WI38 (cell line): ENCODE measurements around the gene TNFRSF14.
"Not testable (repeated sequence)": the region's sequence is repeated elsewhere in the genome, so short reads cannot be mapped to it uniquely, and the experiment has no call there.

Experiments used
- H3K4me3 ChIP-seq: 2 replicates; pipeline ENCODE4 v1.5.1; 2011; ENCODE audit warnings: low read depth, mild to moderate bottlenecking, control low read depth, low read length
- TF ChIP-seq, protein P1 (sequence below): IDR thresholded peaks from 2 replicates; pipeline ENCODE4 v1.5.1; 2012; ENCODE audit warnings: low read depth, mild to moderate bottlenecking, control low read depth, low read length

Gene TNFRSF14

DNA sequence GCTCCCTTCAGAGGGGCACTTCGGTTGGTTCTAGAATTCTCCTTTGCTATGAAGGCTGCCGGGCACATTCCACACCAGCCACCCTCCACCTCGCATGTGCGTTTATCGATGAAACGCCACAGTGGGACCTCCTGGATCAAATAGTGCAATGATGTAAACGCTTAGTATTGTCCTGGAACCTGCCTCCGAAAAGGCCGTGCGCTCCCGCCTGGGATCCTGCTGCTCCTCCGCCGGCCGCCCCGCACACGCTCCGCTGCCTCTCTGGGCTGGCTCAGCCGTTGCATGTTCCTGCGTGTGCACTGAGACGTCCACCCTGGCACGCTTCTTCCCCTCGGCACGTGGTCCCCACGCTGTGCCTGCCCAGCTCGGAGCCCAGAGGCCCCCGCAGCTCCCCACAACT, 4.0 kb upstream of the TNFRSF14 start:
- no peak overlapping the region for H3K4me3 ChIP-seq
- TF ChIP-seq, protein P1, sequence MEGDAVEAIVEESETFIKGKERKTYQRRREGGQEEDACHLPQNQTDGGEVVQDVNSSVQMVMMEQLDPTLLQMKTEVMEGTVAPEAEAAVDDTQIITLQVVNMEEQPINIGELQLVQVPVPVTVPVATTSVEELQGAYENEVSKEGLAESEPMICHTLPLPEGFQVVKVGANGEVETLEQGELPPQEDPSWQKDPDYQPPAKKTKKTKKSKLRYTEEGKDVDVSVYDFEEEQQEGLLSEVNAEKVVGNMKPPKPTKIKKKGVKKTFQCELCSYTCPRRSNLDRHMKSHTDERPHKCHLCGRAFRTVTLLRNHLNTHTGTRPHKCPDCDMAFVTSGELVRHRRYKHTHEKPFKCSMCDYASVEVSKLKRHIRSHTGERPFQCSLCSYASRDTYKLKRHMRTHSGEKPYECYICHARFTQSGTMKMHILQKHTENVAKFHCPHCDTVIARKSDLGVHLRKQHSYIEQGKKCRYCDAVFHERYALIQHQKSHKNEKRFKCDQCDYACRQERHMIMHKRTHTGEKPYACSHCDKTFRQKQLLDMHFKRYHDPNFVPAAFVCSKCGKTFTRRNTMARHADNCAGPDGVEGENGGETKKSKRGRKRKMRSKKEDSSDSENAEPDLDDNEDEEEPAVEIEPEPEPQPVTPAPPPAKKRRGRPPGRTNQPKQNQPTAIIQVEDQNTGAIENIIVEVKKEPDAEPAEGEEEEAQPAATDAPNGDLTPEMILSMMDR, result no peak

DNA sequence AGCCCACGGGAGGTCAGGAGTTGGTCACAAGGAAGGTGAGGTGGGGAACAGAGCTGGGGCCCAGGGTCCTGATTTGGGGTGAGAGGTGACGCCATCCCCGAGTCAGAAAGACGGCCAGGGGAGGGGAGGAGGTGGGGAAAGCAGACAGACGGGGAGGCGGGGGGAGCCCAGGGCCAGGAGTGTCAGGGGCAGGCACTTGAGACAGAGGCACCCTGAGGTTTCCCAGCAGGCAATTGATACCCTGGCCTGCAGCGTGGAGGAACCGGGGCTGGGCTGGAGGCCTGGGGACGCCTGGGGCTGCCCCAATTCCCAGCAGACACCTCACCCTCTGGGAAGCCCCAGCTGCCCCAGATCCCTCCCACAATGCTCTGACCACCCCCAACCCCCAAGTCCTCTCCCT, 3.1 kb upstream of the TNFRSF14 start:
- H3K4me3 ChIP-seq, result not testable (repeated sequence)

DNA sequence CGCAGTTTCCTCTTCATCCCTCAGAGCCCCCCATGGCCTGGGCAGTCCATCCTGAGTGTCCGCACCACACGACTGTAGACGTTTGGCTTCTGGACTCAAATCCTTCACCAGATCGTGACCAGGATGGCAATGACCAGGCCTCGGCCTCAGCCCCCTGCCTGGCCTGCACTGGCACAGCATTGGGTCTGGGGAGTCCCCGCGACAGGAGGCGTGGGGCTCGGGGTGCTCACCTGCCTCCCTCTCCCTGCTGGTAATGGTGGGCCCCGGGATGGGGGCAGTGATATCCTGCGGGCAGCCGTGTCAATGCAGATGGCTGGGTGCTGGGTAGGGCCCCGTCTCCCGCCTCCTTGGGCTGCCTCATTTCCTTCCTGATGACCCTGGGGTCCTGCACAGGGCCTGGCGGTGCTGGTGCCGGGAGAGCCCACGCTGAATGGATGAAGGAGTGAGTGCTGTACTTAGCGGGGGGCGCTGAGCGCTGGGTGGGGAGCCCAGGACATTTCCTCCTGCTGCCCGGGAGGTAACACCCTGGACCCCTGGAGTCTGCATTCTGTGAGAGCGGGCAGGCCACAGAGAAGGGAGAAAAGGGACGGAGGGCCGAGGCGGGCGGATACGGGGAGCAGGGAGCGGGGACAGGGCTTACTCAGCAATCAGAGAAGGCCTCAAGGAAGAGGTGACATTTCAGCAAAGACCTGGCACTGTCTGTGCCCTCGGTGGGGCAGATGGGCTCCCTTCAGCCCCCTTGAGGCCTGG, 2.1 kb upstream of the TNFRSF14 start:
- H3K4me3 ChIP-seq, result no peak overlapping the region
- TF ChIP-seq, protein P1, result no peak

DNA sequence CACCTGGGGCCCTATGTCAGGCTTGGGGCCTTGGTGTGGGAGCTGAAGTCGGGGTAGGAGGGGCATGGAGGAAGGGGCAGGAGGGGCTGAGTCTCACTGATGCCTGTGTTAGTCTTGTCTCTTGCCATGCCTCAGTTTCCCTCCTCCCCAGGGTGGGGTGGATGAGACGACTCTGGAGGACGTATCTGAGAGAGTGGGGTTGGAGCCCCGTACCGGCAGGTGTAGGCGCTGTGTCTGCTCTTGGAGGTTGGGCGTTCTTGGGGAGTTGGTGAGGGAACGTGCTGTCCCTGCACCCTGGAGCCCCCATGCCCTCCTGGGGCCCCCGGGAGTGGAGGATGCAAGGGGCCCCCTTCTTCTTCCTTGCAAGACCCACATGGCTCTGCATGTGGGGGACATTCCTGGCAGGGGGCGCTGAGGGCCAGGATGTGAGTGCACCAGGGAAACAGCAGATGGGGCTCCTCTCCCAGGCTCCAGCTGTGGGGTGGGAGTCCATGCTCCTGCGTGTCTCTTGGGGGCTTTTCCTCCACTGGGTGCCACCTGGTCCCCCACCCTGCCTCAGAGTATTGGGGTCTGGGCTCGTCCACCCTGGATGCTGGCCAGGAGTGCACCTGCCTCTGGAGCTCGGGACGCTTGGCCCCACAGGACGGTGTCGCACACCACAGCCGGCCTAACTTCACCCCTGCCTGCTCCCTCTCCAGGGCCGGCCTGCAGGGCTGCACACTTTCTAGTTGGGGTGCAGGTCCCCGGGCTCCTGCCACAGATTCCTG, 1.4 kb upstream of the TNFRSF14 start:
- TF ChIP-seq, protein P1, result peak; percentile 23; the same call in 1 of the 2 replicates
- H3K4me3 ChIP-seq, result no peak overlapping the region

DNA sequence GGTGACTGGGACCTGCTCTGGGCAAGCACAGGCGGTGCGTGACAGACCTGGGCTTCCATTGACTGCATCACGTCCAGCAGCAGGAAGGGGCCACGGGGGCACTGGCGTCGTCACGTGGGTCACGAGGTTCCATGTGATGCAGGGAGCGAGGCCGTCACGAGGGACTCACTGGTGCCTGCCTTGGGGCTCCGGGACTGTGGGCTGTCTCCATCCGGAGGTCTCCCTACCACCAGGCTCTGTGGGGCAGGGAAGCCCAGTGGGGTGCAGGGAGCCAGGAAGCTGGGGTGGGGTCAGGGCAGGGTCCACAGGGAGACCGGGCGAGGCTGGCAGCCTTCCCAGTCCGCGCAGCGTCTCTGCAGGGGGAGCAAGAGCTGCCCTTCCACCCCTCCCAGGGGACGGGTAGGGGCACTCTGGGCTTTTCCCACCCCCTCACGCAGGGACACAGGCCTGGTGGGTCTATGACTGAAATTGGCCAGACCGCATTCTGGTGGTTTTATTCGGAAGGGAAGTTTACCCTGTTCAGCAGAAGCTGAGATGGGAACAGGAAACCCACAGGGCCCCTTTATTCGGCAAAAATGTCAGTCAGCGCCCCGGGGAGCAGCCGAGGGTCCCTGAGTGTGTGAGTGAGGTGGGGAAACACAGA, 416 bp upstream of the TNFRSF14 start:
- TF ChIP-seq, protein P1, result no peak
- H3K4me3 ChIP-seq, result peak overlapping the region; percentile 54

DNA sequence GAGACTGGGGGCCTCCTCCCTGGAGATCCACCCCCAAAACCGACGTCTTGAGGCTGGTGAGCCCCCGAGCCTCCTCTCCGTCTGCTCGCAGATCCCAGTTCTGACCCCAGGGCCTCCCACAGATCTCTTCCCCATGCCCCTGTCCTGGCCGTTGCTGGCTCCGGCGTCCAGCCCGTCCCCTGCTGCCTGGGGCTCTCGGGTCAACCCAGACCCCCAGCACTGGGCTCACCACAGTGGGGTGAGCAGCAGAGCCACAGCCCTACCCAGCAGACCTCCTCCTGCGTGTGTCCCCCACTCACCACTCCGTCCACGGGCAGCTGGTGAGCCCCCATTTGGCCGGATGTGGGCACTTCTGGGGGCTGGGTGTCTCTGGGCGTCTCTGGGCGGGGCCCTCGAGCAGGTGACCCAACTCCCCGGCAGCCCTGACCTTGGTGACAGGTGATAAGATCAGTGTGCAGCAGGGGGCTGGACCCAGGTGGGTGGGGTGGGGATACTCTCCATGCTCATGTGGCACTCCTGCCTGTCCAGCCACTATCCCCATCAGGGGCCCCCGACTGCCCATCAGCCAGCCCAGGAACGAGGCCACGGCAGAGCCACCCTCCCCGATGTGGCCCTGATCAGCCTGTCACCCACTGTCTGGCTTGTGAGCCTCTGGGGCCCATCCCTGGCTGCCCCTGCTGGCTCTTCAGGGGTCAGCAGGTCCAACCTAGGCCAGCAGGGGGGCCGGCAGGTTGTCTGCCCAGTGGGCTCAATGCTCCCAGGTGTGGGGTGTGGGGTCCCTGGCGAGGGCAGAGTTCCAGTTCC, 709 bp downstream of the TNFRSF14 start:
- H3K4me3 ChIP-seq, result peak overlapping the region; percentile 54
- TF ChIP-seq, protein P1, result no peak
